ENCODE results near the gene JUNB. TPM values are rescaled to one million over a fixed set of nuclear protein-coding genes. Genes with fewer than 3 reads are reported as not detected.

The JUNB gene
- total RNA-seq, 1 donor: 87.9 TPM

DNA sequence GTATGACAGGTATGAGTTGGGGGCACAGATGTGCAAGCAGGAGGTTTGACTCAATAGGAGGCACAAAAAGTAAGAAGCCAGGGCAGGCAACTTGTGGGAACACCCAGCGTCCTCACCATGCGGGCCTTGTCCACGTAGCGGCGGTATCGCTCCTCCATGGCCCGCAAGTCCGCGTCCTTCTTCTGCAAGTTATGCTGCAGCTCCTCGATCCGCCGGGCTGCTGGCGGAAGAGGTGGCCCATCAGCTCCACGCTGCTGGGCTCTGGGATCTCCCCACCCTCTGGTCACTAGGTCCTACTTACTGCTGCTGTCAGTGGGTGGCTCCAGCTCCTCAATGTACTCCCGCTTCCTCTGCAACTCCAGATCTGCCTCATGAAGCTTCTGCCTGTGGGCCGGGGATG, 26.6 kb upstream of the JUNB start:
- TF ChIP-seq, protein P1, sequence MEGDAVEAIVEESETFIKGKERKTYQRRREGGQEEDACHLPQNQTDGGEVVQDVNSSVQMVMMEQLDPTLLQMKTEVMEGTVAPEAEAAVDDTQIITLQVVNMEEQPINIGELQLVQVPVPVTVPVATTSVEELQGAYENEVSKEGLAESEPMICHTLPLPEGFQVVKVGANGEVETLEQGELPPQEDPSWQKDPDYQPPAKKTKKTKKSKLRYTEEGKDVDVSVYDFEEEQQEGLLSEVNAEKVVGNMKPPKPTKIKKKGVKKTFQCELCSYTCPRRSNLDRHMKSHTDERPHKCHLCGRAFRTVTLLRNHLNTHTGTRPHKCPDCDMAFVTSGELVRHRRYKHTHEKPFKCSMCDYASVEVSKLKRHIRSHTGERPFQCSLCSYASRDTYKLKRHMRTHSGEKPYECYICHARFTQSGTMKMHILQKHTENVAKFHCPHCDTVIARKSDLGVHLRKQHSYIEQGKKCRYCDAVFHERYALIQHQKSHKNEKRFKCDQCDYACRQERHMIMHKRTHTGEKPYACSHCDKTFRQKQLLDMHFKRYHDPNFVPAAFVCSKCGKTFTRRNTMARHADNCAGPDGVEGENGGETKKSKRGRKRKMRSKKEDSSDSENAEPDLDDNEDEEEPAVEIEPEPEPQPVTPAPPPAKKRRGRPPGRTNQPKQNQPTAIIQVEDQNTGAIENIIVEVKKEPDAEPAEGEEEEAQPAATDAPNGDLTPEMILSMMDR (IDR thresholded peaks at IDR 0.05; ENCODE audit: insufficient read depth, low read length): no peak
- no peak for DNase-seq (ENCODE audit: low read depth)
- no peak overlapping the region for H3K4me3 ChIP-seq (ENCODE audit: low read depth, low read length)

DNA sequence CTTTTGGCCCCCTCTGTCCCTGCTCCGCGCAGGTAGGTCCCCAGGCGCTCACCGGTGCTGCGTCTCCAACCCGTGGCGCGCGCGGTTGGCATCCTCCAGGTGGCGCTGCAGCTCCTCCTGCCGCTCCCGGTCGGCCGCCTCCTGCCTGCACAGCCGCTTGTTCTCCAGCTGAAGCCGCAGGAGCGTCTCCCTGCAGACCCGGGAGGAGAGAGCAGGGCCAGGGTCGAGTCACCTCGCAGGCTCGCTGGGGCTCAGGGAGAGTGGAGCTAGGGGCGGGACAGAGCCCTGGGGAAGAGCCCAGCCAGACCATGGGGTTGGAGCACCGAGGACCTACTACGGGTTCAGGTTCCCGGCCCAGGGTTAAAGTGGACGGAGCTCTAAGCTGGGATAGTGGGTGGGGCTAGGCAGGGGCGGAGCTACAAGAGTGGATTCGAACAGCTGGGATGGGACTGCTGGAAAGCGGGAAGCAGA, 25.2 kb upstream of the JUNB start:
- H3K4me3 ChIP-seq (ENCODE audit: low read depth, low read length): peak overlapping the region; percentile 66
- peak; percentile 77 for DNase-seq (ENCODE audit: low read depth)
- TF ChIP-seq, protein P1 (IDR thresholded peaks at IDR 0.05; ENCODE audit: insufficient read depth, low read length): peak; percentile 83

DNA sequence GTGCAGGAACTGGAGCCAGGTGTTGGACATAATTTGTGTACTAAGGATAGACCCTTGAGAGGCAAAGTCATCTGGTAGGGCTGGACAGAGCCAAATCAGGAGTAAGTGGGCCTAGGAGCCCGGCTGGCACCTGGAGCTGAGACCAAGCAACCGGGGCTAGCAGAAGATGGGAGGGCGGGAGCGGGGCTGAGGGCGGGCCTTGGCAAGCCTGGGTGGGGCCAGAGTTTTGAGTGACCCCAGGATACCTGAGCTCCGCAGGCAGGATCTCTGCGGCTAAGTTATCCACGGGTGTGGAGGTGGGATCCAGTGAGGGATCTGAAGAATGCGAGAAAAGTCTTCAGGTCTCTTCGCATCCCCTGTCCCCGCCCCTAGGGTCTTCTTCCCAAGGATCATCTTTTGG, 24.1 kb upstream of the JUNB start:
- no peak for DNase-seq (ENCODE audit: low read depth)
- H3K4me3 ChIP-seq (ENCODE audit: low read depth, low read length): no peak overlapping the region
- TF ChIP-seq, protein P1 (IDR thresholded peaks at IDR 0.05; ENCODE audit: insufficient read depth, low read length): no peak

DNA sequence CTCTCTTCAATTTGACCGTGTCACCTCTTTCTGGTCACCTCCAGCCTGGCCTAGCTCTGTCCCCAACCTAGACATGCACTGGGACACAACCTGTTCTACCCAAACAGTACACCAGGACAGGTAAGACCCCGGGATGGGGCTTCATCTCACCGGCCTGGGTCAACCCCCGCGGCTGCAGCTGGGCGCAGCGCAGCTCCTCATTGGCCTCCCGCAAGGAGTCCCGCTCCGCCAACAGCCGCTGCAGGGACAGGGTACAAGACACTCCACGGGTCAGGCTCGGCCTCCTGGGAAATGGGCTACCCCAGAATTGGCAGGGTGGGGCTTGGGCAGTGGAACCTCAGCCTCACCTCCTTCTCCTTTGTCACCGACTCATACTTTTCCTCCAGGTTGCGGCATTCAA, 23.6 kb upstream of the JUNB start:
- DNase-seq (ENCODE audit: low read depth): no peak

DNA sequence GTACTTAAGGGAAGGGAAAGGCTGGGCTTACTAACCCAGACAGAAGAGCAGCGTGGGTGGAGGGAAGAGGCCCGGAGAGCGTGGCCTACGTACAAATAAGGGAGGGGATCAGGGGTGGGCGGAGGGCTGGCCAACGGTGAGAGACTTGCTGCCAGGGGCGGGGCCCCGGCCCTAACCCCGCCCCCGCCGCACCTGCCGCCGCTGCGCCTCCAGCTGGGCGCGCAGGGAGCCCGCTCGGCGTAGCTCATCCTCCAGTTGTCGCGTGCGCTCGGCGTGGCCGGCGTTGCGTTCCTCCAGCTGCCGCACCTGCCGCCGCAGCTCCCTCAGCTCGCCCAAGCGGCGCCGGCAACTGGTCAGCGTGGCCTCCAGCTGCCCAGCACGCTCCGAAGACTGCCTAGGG, 21.6 kb upstream of the JUNB start:
- TF ChIP-seq, protein P1 (IDR thresholded peaks at IDR 0.05; ENCODE audit: insufficient read depth, low read length): no peak
- DNase-seq (ENCODE audit: low read depth): no peak
- H3K4me3 ChIP-seq (ENCODE audit: low read depth, low read length): no peak overlapping the region

More for the DNA sequence above, 23.6 kb upstream of the JUNB start:
- no peak overlapping the region for H3K4me3 ChIP-seq (ENCODE audit: low read depth, low read length)
- TF ChIP-seq, protein P1 (IDR thresholded peaks at IDR 0.05; ENCODE audit: insufficient read depth, low read length): no peak

DNA sequence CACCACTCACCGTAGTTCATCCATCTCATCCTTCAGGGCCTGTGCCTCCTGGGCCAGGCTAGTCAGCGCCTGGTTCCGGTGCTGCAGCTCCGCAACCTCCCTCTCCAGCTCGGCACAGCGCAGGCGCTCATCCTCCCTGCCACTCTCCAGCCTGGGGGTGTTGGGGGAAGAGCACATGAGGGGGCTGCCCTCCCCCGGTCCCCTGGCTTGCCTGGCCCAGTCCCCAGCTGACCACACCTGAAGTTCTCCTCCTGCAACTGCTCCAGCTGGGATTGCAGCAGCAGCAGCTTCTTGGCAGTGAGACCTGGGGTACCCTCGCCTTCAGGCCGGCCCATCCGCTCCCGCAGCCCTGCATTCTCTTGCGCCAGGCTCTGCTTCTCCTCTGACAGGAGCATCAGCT, 20.4 kb upstream of the JUNB start:
- no peak overlapping the region for H3K4me3 ChIP-seq (ENCODE audit: low read depth, low read length)
- no peak for DNase-seq (ENCODE audit: low read depth)
- TF ChIP-seq, protein P1 (IDR thresholded peaks at IDR 0.05; ENCODE audit: insufficient read depth, low read length): no peak

DNA sequence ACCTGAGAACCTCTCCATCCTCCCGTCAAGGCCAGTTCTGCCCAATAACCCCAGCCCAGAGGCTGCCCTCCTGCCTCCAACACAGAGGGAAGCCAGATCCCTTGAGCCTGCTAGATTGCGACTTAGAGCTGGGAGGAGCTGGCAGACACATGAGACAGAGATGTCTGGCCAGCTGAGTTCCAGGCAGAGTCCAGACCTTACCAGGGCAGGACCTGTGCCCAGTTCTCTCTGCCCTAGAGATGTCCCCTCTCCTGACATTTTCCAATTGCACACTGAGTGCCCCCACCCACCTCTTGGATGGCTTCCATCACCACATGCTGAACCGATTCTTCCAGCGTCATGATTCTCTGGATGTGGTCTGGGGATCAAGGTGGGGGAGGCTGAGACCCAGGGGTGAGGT, 19.0 kb upstream of the JUNB start:
- DNase-seq (ENCODE audit: low read depth): peak; percentile 18
- TF ChIP-seq, protein P1 (IDR thresholded peaks at IDR 0.05; ENCODE audit: insufficient read depth, low read length): no peak
- H3K4me3 ChIP-seq (ENCODE audit: low read depth, low read length): no peak overlapping the region
